HG02973 (cell line): ENCODE results near the gene TMEM8B.
"Not testable (repeated sequence)": the region's sequence is repeated elsewhere in the genome, so short reads cannot be mapped to it uniquely, and the experiment has no call there.

ENCODE experiments used
- ATAC-seq: cut with Tn5 transposase; IDR thresholded peaks from one replicate; pipeline ENCODE4 v1.9.1; 2021; ENCODE audit warnings: moderate library complexity; ENCODE audit not compliant: unreplicated experiment

The TMEM8B gene

DNA sequence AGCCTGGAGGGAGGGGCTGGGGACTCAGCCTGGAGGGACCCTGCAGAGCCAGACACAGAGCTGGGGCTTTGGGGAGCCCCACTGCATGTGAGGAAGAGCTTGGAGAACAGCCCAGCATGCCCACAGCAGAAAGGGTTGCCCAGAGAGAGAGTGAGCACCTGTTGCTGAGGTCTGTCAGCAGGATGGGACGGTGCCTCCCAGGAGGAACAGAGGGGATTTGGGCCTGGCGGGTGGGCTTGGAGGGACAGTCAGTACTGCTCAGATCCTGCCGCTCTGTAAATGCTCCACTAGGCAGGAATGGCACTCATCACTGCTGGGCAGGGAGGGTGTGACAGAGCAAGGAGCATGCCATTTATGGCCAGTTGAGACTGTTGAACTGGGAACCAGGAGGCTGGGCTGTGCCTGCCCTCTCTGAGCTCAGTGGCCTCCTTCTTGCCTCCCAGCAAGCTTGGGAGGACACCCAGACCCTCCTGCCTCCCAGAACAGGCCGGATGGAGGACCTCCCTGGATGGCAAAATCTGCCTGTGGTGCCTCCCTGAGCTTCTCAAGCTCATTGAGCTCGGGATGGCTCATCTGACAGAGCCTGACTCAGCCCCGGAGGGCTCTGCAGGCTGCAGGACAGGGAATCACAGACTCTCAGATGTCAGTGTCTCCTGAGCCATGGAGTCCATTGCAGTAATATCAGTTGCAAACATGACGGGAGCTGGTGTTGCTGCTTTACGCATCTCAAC, 76.2 kb downstream of the TMEM8B start:
- ATAC-seq, result no peak

DNA sequence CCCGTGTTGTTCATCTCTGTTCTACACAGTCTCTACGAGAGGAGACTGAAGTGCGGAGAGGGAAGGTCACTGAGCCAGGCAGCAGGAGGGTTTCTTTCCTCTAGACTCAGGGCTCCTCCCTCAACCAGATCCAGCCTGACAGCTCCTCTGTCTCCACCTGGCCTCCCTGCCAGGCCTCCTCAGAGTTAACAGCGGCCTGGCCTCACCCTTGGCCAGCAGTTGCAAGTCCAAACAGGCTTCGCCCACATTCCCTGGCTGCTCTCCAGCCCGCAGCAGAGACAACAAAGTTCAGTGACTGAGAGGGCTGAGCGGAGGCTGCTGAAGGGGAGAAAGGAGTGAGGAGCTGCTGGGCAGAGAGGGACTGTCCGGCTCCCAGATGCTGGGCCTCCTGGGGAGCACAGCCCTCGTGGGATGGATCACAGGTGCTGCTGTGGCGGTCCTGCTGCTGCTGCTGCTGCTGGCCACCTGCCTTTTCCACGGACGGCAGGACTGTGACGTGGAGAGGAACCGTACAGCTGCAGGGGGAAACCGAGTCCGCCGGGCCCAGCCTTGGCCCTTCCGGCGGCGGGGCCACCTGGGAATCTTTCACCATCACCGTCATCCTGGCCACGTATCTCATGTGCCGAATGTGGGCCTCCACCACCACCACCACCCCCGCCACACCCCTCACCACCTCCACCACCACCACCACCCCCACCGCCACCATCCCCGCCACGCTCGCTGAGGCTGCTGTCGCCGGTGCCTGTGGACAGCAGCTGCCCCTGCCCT, 77.1 kb downstream of the TMEM8B start, which contains the start of gene HRCT1:
Gene HRCT1, plus strand, starts transcription at position 291 of the 768 bp plus-strand sequence. Its CDS starts 86 bp downstream, at position 377.
- no peak for ATAC-seq

DNA sequence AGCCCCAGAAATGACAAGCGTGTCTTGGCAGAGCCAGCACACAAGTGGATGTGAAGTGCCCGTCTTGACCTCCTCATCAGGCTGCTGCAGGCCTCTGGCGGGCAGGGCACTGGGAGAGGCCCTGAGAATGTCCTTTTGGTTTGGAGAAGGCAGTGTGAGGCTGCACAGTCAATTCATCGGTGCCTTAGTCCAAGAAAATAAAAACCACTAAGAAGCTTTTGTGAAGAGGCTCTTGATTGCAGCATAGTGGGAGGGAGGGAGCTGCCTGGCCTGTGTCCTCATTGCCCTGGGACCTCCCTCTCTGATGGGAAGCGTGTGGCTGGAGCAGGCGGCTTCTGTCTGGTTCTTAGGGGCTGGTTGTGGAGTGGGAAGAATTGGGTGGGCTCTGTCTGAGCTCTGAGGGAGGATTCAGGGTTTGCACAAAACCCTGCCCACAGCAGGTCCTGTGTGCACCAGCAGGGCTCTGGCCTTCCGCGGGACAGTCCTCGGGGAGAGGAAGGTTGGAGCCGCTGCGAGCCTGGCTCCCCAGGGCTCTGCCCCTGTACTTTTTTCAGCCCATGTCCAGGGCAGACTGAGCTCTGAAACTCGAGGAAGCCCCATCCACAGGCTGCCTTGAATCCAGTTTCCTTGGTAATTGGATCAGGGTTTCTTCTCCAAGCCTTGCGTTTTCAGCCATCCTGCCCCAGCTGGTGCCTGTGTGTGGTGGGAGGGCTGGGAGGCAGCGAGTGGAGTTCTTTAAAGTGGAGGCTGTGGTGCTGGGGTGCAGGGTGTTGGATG, 78.1 kb downstream of the TMEM8B start:
- ATAC-seq, result no peak

DNA sequence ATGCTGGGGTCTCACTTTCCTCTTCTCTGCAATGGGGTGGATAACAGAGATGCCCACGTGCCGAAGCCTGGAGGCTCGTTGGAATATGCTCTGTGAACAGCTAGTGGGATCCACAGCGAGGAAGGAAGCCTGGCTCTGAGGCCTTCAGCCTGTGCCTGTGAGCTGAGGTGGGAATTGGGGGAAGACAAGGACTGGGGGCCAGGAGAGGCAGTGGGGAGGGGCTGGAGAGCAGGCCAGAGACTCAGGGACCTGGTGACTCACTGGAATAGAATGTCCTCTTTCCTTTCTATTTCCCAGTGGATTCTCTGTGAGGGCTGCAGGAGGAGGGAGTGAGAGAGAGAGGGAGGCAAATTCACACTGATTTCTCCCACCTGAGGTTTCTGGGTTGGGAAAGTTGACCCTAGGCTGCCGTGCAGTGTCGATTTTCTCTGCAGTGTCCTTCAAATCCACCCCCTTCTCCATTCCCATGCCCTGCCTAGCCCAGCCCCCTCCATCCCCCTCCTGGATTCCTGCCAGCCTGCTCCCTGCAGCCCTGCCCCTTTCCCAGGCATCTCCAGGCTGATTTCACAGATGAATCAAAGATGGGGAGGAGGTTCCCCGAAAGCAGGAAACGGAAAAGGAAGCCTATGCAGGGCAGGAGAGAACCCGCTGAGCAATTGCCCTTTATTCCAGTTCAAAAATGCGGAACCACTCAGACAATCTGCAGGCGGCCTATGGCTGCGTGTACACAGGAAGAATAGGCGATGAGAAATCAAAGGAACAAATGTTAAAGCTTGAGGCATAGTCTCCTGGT, 78.9 kb downstream of the TMEM8B start:
- no peak for ATAC-seq

DNA sequence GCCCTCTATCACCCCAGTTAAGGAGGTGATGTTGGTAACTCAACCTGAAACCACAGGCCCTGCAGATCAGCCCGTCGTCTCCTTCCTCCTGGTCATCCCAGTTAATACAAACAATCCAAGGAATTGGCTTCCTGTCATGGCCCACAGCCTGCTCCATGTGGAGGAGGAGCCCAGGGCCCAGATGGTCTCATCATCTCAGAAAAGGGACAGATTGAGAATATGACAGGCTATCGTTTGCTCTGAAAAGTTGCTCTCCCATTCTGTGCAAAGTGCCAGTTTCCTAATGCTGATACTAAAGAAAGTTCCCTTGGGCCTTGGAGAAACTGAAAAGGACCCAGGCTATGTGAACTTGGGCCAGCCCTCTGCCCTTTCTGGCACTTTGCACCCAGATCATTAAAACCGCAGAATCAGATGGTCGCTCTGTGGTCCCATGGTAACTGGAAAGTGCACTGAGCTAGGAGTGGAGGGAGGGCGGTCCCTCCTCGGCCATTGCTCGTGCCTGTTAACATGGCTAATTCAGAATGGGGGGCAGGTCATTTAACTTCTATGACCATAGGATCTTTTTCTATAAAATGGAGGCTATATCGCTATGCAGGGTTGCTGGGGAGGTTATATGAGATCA, 79.6 kb downstream of the TMEM8B start:
- ATAC-seq, result no peak

DNA sequence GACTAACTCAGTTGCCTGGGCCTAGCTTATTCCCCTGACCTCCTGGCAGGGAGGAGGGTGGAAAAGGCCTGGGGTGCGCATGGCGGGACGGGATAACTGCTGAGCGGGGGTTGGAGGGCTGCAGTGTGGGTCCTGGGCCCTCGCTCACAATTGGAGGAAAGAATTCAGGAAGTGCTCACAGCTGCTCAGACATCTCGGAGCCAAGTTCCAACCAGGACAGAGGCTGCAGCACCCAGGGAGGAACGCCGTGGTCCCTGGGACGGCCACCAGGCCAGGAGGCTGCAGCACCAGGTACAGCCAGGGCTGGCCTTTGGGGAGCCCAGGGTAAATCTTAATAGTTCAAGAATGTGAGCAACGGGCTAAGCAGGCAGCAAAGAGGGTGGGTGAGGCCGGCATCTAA, 80.2 kb downstream of the TMEM8B start, which contains the start of gene SPAAR:
Gene SPAAR, plus strand, starts transcription at position 217 of the 400 bp plus-strand sequence. CDS start 974 bp downstream, outside the sequence.
- ATAC-seq, result no peak

DNA sequence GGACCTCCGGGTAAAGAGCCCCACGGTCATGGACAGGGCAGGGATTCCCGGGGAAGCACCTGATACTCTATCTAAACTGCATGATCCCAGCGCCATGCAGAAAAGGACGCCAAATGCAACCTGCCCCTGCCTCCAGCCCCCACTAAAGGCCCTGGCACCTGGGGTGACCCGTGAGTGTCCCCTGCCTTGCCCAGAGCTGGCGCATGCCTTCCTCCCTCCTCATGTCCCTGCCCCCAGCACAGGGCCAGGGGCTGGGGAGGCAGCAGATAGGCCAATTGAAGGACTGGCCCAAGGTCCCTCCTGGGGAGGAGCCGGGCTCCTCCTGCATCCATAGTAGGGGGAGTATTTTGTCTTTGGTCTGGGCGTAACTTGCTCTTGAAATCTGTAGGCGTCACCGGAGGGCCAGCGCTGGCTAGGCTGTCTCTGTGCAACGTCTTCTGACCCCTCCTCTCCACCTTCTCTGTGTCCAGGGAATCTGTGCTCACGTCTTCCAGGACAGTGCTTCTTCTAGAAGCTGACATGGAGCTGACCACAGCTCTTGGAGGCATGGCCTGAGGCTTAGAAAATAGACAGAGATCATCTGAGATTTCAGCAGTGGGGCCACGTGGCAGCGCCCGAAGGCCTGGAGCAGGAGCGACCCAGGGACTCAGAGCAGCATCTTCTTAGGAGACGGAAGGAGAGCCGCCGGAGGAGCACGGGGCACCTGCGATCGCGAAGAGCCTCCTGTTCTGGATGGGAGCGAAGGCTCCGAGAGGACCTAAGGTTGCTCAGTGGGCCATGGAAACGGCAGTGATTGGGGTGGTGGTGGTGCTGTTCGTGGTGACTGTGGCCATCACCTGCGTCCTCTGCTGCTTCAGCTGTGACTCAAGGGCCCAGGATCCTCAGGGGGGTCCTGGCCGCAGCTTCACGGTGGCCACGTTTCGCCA, 80.9 kb downstream of the TMEM8B start:
- ATAC-seq, result no peak

DNA sequence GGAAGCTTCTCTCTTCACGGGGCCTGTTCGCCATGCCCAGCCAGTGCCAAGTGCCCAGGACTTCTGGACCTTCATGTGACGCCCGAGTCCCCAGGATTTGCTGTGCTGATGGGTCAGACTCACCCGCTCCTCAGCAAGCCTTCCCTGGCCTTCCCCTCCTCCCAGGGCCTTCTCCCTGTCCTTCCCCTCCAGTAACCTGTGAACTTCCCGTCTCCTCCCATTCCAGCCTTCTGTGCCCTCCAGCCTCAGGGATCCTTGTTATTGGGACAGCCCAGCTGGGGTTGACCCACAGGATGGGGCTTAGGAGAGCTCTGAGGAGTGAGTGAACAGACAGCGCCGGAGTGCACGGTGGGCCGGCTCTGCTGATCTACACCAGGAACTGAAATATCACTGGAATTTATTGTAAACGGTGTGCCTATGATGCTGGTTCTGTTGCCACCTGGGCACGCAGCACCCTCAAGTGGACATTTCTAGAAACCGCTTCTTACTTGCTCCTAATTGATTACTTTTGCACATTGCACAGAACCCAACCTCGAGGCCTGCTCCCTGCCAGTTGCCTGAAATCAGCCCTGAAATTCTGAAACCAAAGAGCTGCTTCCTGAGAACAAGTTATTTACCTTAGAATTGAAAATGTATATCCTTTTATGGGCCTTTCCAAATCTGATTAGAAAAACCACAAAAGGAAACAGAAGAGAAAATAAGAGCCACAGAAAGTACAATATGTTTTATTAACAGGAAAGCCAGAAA, 81.8 kb downstream of the TMEM8B start:
- ATAC-seq, result no peak

DNA sequence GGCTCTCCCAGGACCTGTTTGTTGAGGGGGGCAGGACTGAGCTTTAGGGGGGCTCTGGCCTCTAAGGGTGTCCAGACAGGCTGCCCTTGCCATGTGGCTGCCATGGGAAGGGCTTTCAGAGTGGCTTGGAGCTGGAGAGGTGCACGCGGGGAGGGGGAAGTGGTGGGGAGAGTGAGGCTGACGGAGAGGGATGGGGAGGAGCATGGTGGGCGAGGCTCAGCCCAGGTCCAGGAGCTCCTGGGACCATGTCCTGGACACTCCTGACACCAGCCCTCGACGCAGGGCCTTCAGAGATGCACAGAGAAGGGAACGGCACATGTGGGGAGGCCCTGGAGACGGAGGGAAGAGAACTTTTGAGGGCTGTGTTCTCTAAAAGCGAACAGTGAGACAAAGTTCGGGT, 82.7 kb downstream of the TMEM8B start:
- no peak for ATAC-seq

DNA sequence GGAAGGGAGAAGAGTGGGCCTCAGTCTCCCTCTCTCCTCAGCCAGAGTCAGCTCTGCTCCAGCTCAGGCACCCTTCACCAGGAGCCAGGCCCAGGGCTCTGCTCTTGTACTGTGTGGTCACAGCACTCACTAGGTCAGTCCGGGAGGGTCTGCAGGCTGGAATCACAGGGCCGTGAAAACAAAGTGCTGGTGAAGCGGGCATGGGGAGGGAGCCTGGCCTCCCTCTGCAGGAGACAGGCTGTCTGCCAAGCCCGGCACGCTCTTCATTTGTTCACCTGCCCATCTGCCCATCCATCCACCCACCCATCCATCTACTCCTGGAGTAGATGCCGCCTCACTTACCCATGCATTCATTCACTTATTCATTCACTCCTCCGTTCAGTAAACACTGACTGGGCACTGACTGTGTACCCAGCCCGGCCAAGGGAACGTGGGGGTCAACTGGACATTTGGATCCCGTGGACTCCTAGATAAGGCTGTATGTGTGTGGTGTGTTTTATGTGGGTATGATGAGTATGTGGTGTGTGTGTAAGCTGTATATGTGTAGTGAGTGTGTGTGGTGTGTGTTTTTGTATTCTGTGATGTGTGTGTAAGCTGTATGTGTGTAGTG, 83.9 kb downstream of the TMEM8B start:
- ATAC-seq, result no peak

DNA sequence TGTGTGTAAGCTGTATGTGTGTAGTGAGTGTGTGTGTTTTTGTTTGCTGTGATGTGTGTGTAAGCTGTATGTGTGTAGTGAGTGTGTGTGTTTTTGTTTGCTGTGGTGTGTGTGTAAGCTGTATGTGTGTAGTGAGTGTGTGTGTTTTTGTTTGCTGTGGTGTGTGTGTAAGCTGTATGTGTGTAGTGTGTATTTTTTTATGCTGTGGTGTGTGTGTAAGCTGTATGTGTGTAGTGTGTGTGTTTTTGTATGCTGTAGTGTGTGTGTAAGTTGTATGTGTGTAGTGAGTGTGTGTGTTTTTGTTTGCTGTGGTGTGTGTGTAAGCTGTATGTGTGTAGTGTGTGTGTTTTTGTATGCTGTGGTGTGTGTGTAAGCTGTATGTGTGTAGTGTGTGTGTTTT, 84.4 kb downstream of the TMEM8B start:
- not testable (repeated sequence) for ATAC-seq

DNA sequence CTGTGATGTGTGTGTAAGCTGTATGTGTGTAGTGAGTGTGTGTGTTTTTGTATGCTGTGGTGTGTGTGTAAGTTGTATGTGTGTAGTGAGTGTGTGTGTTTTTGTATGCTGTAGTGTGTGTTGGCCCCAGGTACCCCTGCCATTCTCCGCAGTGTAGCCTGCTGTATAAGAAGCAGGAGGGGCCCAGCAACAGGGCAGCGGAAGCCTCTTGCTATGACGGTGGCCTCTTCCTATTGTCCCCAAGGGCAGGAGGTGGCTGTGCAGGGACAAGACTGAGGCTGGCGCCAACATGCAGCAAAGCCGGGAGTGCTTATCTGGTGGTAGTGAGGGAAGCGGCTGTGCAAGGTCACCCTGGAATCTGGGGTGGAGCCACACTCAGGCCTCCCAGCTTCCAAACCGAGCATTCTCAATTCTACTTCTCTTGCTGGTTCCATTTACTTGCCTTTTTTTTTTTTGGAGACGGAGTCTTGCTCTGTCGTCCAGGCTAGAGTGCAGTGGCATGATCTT, 85.3 kb downstream of the TMEM8B start:
- no peak for ATAC-seq
